HEK293 (cell line): ENCODE results near the gene VPS37C.

Experiments
- CTCF ChIA-PET: fragments of 350-600 bp; formaldehyde crosslinking; extraction: SDS; loops from one replicate; lab custom pipeline; 2021; ENCODE audit warnings: antibody characterized with exemption; lab: Yijun Ruan, JAX
- POLR2A ChIA-PET: fragments of 300-600 bp; formaldehyde crosslinking; extraction: SDS; loops from one replicate; lab custom pipeline; 2020; ENCODE audit warnings: antibody characterized with exemption, inconsistent platforms; lab: Yijun Ruan, JAX
- H3K27ac ChIP-seq: fragments of 200-500 bp; sonication (Bioruptor generic); 2 replicates; pipeline ENCODE4 v1.5.1; 2014; ENCODE audit warnings: low read depth, low read length, control low read depth, inconsistent platforms; ENCODE audit errors: extremely low read depth
- H3K36me3 ChIP-seq, 2 experiments: fragments of 200-500 bp in 1 of 2; sonication (Bioruptor generic) in 1 of 2; 1 replicate in 1 of 2; 2 replicates in 1 of 2; pipeline ENCODE4 v1.5.1; 2014 to 2017; ENCODE audit warnings: inconsistent platforms in 2 of 2, low read length in 2 of 2; ENCODE audit not compliant: control insufficient read depth in 2 of 2, insufficient read depth in 1 of 2
- H3K4me1 ChIP-seq: fragments of 200-500 bp; sonication (Bioruptor generic); 2 replicates; pipeline ENCODE4 v1.5.1; 2014; ENCODE audit warnings: mild to moderate bottlenecking, low read length, inconsistent platforms; ENCODE audit not compliant: control insufficient read depth, insufficient read depth
- H3K4me3 ChIP-seq: 2 replicates; pipeline ENCODE4 v1.5.1; 2011; ENCODE audit warnings: low read depth, mild to moderate bottlenecking, control low read depth, low read length, moderate library complexity
- H3K9me3 ChIP-seq: fragments of 200-500 bp; sonication (Bioruptor generic); 2 replicates; pipeline ENCODE4 v1.5.1; 2014; ENCODE audit warnings: low read depth, low read length, inconsistent platforms; ENCODE audit not compliant: control insufficient read depth, insufficient read depth
- GLIS2 ChIP-seq: fragments of 450-650 bp; formaldehyde crosslinking; IDR thresholded peaks from 2 replicates; pipeline ENCODE4 v1.5.1; 2016; ENCODE audit warnings: missing biosample characterization, missing genetic modification characterization
- ZBTB20 ChIP-seq: fragments of 450-650 bp; formaldehyde crosslinking; IDR thresholded peaks from 2 replicates; pipeline ENCODE4 v1.5.1; 2016; ENCODE audit warnings: missing biosample characterization, missing genetic modification characterization
- ZBTB21 ChIP-seq: fragments of 450-650 bp; formaldehyde crosslinking; IDR thresholded peaks from 2 replicates; pipeline ENCODE4 v1.5.1; 2017; ENCODE audit warnings: missing biosample characterization, missing genetic modification characterization
- ZIC2 ChIP-seq: fragments of 450-650 bp; formaldehyde crosslinking; IDR thresholded peaks from 2 replicates; pipeline ENCODE4 v1.5.1; 2016; ENCODE audit warnings: missing biosample characterization, missing genetic modification characterization
- ZNF121 ChIP-seq: fragments of 450-650 bp; formaldehyde crosslinking; IDR thresholded peaks from 2 replicates; pipeline ENCODE4 v1.5.1; 2016; ENCODE audit warnings: missing biosample characterization, missing genetic modification characterization
- ZNF138 ChIP-seq: fragments of 450-650 bp; formaldehyde crosslinking; IDR thresholded peaks from 2 replicates; pipeline ENCODE4 v1.5.1; 2016; ENCODE audit warnings: missing biosample characterization, missing genetic modification characterization, borderline replicate concordance
- ZNF311 ChIP-seq: fragments of 450-650 bp; formaldehyde crosslinking; IDR thresholded peaks from 2 replicates; pipeline ENCODE4 v1.5.1; 2017; ENCODE audit warnings: missing biosample characterization, missing genetic modification characterization, borderline replicate concordance
- ZNF426 ChIP-seq: fragments of 450-650 bp; formaldehyde crosslinking; IDR thresholded peaks from 2 replicates; pipeline ENCODE4 v1.5.1; 2017; ENCODE audit warnings: missing biosample characterization, missing genetic modification characterization, mild to moderate bottlenecking, inconsistent platforms, moderate library complexity
- ZNF433 ChIP-seq: fragments of 450-650 bp; formaldehyde crosslinking; IDR thresholded peaks from 2 replicates; pipeline ENCODE4 v1.5.1; 2016; ENCODE audit warnings: missing biosample characterization, missing genetic modification characterization, low read depth
- ZNF558 ChIP-seq: fragments of 450-650 bp; formaldehyde crosslinking; IDR thresholded peaks from 2 replicates; pipeline ENCODE4 v1.5.1; 2016; ENCODE audit warnings: missing biosample characterization, missing genetic modification characterization
- ZNF768 ChIP-seq: fragments of 450-650 bp; formaldehyde crosslinking; IDR thresholded peaks from 2 replicates; pipeline ENCODE4 v1.5.1; 2018; ENCODE audit warnings: missing biosample characterization, mild to moderate bottlenecking, missing genetic modification characterization
- ZNF830 ChIP-seq: fragments of 450-650 bp; IDR thresholded peaks from 2 replicates; pipeline ENCODE4 v1.5.0; 2018; ENCODE audit warnings: missing biosample characterization, missing genetic modification characterization, low read depth, mild to moderate bottlenecking, moderate library complexity
- ZSCAN16 ChIP-seq: fragments of 450-650 bp; formaldehyde crosslinking; IDR thresholded peaks from 2 replicates; pipeline ENCODE4 v1.5.1; 2016; ENCODE audit warnings: missing biosample characterization, missing genetic modification characterization
- TF ChIP-seq, protein P1 (sequence below): fragments of 450-650 bp; formaldehyde crosslinking; IDR thresholded peaks from 2 replicates; pipeline ENCODE4 v1.5.1; 2016; ENCODE audit warnings: missing biosample characterization, missing genetic modification characterization, borderline replicate concordance
- TF ChIP-seq, protein P2 (sequence below): fragments of 450-650 bp; IDR thresholded peaks from 2 replicates; pipeline ENCODE4 v1.5.1; 2018; ENCODE audit warnings: missing biosample characterization, missing genetic modification characterization
- TF ChIP-seq, protein P3 (sequence below): fragments of 450-650 bp; formaldehyde crosslinking; IDR thresholded peaks from 2 replicates; pipeline ENCODE4 v1.5.1; 2016; ENCODE audit warnings: missing biosample characterization, missing genetic modification characterization
- TF ChIP-seq, protein P4 (sequence below): fragments of 450-650 bp; formaldehyde crosslinking; IDR thresholded peaks from 2 replicates; pipeline ENCODE4 v1.5.1; 2016; ENCODE audit warnings: missing biosample characterization, missing genetic modification characterization
- TF ChIP-seq, protein P5 (sequence below): fragments of 450-650 bp; formaldehyde crosslinking; IDR thresholded peaks from 2 replicates; pipeline ENCODE4 v1.5.1; 2016; ENCODE audit warnings: missing biosample characterization, missing genetic modification characterization
- TF ChIP-seq, protein P6 (sequence below): fragments of 450-650 bp; formaldehyde crosslinking; IDR thresholded peaks from 2 replicates; pipeline ENCODE4 v1.5.1; 2017; ENCODE audit warnings: missing biosample characterization, missing genetic modification characterization

The VPS37C gene

DNA sequence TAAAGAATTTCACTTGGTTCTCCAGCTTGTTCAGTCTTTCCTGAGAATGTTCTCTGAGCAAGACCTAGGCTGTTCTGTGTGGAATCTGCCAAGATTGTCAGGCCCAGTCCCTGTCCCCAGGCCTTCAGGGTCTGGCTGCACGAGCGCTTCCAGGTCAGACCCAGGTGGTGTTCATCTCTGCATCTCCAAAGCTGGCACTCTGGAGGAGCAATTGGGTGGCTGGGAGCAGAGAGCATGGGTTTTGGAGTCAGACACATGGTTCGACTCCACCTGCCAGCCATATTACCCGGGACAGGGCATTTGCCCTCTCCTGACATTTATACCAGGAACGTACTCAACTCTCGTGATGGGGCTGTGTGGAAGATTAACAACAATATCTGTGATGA, 50.2 kb downstream of the VPS37C start (continued):
- TF ChIP-seq, protein P1, sequence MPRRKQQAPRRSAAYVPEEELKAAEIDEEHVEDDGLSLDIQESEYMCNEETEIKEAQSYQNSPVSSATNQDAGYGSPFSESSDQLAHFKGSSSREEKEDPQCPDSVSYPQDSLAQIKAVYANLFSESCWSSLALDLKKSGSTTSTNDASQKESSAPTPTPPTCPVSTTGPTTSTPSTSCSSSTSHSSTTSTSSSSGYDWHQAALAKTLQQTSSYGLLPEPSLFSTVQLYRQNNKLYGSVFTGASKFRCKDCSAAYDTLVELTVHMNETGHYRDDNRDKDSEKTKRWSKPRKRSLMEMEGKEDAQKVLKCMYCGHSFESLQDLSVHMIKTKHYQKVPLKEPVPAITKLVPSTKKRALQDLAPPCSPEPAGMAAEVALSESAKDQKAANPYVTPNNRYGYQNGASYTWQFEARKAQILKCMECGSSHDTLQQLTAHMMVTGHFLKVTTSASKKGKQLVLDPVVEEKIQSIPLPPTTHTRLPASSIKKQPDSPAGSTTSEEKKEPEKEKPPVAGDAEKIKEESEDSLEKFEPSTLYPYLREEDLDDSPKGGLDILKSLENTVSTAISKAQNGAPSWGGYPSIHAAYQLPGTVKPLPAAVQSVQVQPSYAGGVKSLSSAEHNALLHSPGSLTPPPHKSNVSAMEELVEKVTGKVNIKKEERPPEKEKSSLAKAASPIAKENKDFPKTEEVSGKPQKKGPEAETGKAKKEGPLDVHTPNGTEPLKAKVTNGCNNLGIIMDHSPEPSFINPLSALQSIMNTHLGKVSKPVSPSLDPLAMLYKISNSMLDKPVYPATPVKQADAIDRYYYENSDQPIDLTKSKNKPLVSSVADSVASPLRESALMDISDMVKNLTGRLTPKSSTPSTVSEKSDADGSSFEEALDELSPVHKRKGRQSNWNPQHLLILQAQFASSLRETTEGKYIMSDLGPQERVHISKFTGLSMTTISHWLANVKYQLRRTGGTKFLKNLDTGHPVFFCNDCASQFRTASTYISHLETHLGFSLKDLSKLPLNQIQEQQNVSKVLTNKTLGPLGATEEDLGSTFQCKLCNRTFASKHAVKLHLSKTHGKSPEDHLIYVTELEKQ: no peak

DNA sequence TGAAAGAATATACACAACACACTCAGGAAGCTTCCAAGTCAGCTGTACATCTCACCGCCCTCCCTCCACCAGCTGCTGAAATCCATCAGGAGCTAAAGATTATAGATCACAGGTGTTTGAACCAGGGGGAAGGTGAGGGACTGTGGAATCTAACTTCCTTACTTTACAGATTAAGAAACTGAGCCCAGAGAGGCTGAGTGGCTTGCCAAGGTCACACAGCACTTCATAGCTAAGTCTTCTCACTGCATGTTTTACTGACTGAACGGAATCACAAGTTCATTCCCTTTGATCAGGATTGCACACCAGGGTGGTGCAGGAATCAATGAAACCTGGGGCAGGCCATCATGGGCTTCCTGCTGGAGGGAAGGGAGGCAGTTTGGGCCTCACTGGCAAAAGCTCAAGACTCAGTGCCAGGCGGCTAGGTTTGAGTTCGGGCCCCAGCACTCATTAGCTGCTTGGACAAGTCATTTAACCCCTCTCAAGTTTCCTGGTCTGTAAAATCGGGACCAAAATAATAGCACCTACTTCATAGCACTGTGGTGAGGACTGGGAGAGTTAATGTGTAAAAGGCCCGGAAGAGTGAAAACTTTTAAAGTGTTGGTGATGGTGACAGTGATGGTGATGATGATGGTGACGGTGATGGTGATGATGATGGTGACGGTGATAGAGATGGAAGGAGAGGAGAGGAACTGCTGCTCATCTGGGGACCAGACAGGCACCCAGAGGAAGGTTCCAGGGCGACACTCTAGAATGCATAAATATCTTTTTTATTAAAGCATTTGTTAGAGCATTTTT, 50.8 kb downstream of the VPS37C start:
- H3K4me1 ChIP-seq: no peaks in the 10 kb centered on the region
- POLR2A ChIA-PET: no interaction called here
- H3K27ac ChIP-seq: no peak overlapping the region
- no peaks in the 10 kb centered on the region for H3K9me3 ChIP-seq
- TF ChIP-seq, protein P2, sequence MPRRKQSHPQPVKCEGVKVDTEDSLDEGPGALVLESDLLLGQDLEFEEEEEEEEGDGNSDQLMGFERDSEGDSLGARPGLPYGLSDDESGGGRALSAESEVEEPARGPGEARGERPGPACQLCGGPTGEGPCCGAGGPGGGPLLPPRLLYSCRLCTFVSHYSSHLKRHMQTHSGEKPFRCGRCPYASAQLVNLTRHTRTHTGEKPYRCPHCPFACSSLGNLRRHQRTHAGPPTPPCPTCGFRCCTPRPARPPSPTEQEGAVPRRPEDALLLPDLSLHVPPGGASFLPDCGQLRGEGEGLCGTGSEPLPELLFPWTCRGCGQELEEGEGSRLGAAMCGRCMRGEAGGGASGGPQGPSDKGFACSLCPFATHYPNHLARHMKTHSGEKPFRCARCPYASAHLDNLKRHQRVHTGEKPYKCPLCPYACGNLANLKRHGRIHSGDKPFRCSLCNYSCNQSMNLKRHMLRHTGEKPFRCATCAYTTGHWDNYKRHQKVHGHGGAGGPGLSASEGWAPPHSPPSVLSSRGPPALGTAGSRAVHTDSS (tag by site-specific recombination): peak; percentile 24; the same call in 1 of the 2 replicates
- TF ChIP-seq, protein P3, sequence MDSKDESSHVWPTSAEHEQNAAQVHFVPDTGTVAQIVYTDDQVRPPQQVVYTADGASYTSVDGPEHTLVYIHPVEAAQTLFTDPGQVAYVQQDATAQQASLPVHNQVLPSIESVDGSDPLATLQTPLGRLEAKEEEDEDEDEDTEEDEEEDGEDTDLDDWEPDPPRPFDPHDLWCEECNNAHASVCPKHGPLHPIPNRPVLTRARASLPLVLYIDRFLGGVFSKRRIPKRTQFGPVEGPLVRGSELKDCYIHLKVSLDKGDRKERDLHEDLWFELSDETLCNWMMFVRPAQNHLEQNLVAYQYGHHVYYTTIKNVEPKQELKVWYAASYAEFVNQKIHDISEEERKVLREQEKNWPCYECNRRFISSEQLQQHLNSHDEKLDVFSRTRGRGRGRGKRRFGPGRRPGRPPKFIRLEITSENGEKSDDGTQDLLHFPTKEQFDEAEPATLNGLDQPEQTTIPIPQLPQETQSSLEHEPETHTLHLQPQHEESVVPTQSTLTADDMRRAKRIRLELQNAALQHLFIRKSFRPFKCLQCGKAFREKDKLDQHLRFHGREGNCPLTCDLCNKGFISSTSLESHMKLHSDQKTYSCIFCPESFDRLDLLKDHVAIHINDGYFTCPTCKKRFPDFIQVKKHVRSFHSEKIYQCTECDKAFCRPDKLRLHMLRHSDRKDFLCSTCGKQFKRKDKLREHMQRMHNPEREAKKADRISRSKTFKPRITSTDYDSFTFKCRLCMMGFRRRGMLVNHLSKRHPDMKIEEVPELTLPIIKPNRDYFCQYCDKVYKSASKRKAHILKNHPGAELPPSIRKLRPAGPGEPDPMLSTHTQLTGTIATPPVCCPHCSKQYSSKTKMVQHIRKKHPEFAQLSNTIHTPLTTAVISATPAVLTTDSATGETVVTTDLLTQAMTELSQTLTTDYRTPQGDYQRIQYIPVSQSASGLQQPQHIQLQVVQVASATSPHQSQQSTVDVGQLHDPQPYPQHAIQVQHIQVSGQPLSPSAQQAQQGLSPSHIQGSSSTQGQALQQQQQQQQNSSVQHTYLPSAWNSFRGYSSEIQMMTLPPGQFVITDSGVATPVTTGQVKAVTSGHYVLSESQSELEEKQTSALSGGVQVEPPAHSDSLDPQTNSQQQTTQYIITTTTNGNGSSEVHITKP: no peak
- CTCF ChIA-PET: interaction anchor here (0.6 to 0.7 kb wide), 2 partner anchors 20 to 336 kb away, joined by 3 read pairs; no protein-coding TSS in a partner anchor
- no peak overlapping the region for H3K4me3 ChIP-seq
- no peaks in the 10 kb centered on the region for H3K36me3 ChIP-seq

DNA sequence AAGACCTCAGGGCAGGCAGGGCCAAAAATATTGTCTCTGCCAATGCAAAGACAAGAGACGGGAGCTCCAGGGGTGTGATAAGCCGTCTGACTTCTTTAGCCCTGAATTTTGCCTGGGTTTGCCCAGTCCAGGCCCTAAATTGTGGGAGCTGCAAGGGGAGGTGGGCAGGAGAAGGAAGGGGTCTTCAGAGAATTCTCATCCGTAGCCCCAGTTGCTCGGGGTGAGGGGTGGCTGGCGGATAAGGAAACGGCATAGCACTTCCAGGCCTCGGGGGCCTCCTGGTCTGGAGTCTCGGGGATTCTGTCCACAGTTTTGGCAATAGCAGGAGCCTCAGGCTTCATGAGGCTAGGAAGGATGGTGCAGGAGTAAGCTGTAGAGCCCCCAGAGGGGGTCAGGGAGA, 51.6 kb downstream of the VPS37C start:
- CTCF ChIA-PET: no interaction called here
- no peaks in the 10 kb centered on the region for H3K9me3 ChIP-seq
- no peak overlapping the region for H3K27ac ChIP-seq
- no peaks in the 10 kb centered on the region for H3K36me3 ChIP-seq
- no peak for TF ChIP-seq ZNF121
- TF ChIP-seq, protein P4, sequence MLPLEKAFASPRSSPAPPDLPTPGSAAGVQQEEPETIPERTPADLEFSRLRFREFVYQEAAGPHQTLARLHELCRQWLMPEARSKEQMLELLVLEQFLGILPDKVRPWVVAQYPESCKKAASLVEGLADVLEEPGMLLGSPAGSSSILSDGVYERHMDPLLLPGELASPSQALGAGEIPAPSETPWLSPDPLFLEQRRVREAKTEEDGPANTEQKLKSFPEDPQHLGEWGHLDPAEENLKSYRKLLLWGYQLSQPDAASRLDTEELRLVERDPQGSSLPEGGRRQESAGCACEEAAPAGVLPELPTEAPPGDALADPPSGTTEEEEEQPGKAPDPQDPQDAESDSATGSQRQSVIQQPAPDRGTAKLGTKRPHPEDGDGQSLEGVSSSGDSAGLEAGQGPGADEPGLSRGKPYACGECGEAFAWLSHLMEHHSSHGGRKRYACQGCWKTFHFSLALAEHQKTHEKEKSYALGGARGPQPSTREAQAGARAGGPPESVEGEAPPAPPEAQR (tag by site-specific recombination): no peak
- no peak for TF ChIP-seq ZNF830 (tag by site-specific recombination)
- TF ChIP-seq GLIS2 (tag by site-specific recombination): no peak
- TF ChIP-seq ZSCAN16: no peak
- TF ChIP-seq ZIC2 (tag by site-specific recombination): no peak
- TF ChIP-seq ZBTB20 (tag by site-specific recombination): no peak
- TF ChIP-seq ZNF311 (tag by site-specific recombination): no peak
- TF ChIP-seq ZNF558 (tag by site-specific recombination): no peak
- TF ChIP-seq, protein P5, sequence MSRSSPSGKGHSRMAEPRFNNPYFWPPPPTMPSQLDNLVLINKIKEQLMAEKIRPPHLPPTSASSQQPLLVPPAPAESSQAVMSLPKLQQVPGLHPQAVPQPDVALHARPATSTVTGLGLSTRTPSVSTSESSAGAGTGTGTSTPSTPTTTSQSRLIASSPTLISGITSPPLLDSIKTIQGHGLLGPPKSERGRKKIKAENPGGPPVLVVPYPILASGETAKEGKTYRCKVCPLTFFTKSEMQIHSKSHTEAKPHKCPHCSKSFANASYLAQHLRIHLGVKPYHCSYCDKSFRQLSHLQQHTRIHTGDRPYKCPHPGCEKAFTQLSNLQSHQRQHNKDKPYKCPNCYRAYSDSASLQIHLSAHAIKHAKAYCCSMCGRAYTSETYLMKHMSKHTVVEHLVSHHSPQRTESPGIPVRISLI (tag by site-specific recombination): no peak
- TF ChIP-seq, protein P6, sequence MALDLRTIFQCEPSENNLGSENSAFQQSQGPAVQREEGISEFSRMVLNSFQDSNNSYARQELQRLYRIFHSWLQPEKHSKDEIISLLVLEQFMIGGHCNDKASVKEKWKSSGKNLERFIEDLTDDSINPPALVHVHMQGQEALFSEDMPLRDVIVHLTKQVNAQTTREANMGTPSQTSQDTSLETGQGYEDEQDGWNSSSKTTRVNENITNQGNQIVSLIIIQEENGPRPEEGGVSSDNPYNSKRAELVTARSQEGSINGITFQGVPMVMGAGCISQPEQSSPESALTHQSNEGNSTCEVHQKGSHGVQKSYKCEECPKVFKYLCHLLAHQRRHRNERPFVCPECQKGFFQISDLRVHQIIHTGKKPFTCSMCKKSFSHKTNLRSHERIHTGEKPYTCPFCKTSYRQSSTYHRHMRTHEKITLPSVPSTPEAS: no peak
- no peak for TF ChIP-seq ZNF426 (tag by site-specific recombination)
- TF ChIP-seq ZNF768 (tag by site-specific recombination): no peak
- TF ChIP-seq ZNF433 (tag by site-specific recombination): no peak
- TF ChIP-seq ZNF138 (tag by site-specific recombination): no peak
- no peak for TF ChIP-seq ZBTB21 (tag by site-specific recombination)
- POLR2A ChIA-PET: no interaction called here
- no peak overlapping the region for H3K4me3 ChIP-seq
- H3K4me1 ChIP-seq: no peaks in the 10 kb centered on the region
